ENCODE measurements around the gene KIF16B.

DNA sequence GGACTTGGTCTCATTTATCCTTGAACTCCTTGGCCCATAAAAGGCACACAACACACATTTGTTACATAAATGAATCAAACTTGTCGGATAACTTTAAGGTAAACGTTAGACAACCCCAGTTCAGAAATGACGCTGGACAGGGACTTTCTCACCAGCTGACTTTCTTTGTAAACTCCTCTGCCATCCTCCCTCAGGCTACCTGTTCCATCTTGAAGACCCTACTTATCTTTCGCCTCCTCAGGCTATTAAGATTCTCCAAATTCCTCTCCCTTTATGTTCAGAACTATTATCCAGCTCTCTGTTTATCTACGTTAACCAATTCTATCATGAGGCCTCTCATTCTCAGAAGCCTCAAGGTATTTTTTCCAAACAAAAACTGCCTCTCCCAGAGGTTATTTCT, 47.7 kb upstream of the KIF16B start:
- TF ChIP-seq EZH2phosphoT487 (IDR thresholded peaks at IDR 0.05; ENCODE audit: low read depth, severe bottlenecking, unreplicated experiment), result no peak
- TF ChIP-seq CTCF (IDR thresholded peaks at IDR 0.05; ENCODE audit: poor library complexity), result no peak
- no peak for TF ChIP-seq EZH2 (IDR thresholded peaks at IDR 0.05; ENCODE audit: borderline replicate concordance)

Data from hepatocyte (in vitro differentiated cells).